Stimulated activated CD8-positive, alpha-beta memory T cell treated with anti-CD3 and anti-CD28 coated beads, Interleukin-7, amount 100 ng/mL, for 4 hours (primary cell): ENCODE data around the gene CCR7.

Experiments used
- DNase-seq, 2 donors: peaks; one replicate each; pipeline ENCODE4 v3.0.0-alpha.2; 2020; ENCODE audit warnings: low read depth in 2 of 2

Gene CCR7, protein sequence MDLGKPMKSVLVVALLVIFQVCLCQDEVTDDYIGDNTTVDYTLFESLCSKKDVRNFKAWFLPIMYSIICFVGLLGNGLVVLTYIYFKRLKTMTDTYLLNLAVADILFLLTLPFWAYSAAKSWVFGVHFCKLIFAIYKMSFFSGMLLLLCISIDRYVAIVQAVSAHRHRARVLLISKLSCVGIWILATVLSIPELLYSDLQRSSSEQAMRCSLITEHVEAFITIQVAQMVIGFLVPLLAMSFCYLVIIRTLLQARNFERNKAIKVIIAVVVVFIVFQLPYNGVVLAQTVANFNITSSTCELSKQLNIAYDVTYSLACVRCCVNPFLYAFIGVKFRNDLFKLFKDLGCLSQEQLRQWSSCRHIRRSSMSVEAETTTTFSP

DNA sequence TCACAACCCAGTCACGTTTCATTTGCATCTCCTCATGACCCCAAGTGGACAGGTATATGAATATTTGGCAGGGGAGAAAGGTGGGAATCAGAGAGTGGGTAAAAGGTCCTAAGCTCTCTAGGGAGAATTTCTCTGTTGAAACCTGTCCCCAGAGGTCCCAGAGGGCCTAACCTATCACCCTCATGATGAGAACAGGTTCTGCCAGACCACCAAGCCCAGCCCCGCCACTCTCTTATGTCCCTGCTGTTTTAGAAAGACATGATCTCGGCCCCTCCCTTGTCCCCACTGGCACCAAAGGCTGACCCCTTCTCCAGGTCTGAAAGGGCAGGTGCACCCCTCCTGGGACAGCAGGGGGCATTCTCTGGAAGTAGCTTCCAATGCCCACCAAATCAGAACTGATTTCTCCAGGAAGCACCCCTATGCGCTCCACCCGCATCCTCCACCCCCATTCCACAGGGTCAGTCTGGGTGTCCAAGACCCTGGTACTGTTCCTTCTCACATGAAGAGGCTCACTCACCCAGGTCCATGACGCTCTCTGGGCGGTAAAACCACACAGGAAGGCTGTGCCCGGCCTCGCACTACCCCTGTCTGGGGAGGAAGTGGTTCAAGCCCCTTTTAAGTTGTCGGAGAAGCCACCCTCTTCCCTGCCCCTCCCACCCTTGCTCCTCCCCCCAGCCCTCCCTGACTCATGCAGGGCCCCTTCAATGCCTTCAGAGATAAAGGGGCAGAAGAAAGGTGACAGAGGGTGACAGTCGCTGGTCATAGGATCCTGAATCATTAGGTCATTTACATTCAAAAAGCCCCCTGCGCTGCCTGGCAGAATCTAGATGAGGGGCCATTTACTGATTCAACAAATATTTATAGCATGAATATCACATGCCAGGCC, at the start of gene CCR7:
TSS of gene CCR7 (minus strand) at position 590 of the 886 bp plus-strand sequence. CDS start at position 527, 63 bp downstream.
- DNase-seq: peak; percentile 70 to 74

DNA sequence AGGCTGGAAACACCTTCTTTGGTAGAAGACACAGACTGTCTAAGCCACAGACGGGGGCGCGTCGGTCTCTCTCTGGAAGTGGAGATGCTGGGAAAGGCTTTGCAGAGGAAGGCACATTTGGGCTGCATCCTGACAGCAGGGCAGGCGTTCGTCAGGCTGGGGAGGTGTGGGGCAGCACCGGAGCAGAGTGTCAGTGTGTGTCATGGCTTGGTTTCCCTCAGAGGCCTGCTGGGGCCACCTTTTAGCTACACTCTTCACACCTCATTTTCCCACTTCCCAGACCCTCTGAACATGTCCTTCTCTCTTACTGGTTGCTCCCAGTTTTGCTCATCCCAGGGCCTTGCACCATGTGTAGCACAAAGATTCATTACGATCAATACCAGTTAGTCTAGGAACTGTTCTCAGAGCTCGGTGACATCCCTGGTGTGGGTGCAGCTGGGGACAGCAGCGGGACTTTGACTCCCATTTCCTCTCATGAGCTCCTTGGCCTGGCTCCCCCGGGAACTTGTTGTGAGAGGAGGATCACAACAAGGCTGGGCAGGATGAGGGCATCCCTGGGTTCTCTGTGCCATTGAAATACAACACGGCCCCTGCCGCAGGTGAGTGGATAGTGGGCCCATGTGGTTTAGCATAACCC, 49.3 kb upstream of the CCR7 start:
- DNase-seq: no peak

DNA sequence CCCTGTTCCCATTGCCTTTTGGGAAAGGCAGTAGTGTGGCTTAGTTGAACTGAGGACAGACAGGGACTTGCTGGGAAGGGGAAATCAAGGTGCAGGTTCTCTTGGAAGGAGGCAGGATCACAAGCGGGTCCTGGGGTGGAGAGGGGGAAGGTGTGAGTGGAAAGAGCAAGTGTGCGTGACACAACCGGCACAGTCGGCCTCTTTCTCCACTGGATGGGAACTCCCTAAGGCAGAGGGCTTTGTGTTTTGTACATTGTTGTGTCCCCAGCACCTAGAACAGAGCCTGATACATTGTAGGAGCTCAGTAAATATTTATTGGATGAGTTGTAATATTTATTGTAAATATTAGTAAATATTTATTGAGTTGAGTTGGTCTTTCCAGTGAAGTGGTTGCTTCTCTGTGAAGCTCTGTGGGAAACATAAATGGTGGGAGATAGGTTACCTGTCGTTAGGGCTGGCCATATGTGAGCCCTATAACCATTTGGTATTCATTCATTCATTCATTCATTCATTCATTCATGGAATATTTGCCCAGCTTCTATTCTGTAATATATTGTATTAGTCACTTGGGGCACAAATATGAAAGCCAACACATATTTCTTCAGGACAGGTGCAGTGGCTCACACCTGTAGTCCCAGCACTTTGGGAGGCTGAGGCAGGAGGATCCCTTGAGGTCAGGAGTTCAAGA, 48.3 kb upstream of the CCR7 start:
- no peak for DNase-seq

DNA sequence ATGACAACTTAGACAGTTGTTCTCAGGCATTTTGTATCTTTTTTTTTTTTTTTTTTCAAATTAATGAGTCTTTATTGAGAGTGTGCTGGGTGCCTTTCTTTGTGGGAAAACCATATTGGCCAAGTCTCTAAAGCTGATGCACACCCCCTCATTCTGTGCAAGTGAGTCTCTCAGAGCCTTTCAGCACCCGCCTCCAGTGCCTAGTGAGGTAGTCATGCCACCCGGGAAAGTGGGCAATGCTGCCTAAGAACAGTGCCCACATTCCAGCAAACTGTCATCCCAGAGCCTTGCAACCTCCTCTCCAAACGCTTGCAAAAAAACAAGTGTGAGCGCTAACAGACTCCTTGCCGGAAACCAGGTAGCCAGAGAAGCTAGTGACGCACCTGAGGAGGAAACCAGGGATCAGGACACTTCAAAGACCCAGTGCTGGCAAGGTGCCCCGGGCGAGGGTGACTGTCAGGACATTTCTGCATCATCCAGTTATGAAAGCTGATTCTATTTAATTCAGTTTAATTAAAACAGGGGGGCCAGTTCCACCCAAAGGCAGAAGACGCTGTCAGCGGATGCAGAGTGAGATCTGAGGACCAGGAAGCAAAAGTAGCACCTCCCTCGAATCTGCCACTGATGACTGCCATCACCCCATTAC, 47.5 kb upstream of the CCR7 start:
- DNase-seq: no peak

DNA sequence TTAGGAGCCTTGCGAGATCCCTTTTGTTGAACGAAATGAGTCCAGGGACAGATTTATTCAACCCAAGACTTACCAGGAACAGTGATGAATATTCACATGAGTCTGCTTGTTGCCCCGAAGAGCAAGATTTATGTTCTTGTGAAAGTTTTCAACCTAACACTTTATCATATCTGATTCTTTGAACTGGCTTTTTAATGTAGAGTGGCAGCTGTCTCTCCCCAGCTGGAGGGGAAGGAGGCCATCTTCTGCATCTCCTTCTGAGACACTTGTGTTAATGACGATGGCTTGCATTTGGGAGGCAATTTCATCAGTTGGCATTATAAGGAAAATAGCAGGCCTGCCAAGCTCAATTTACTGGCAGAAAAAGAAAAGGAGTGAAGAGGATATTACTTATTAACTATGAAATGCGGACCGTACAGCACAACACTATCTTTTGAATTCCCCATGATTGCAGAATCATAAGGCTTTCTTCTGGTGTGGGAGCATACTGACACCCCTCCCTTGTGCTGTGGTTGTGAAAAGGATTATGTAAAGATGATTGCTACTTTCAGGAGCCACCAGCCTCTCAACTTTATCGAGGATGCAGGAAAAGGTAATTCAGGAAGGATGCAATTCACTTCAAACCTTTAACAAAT, 46.7 kb upstream of the CCR7 start:
- no peak for DNase-seq

DNA sequence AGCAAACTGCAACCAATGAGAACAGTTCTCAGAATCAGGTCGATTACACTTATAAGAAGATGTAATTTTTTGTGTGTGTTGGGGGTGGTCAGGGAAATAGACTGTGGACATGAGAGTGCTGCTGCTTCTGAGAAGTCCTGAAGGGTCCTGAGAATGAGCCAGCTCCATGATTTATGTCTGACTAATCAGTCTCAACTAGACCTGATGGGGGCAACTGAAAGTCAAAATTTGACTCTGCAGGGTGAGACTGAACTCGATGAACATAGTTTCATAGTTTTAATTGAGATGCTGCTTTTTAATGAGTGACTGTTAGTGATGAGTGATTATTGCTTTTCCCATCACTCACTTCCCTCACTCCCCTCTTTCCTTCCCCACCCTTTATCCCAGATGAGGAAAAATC, 45.1 kb upstream of the CCR7 start:
- DNase-seq: no peak

DNA sequence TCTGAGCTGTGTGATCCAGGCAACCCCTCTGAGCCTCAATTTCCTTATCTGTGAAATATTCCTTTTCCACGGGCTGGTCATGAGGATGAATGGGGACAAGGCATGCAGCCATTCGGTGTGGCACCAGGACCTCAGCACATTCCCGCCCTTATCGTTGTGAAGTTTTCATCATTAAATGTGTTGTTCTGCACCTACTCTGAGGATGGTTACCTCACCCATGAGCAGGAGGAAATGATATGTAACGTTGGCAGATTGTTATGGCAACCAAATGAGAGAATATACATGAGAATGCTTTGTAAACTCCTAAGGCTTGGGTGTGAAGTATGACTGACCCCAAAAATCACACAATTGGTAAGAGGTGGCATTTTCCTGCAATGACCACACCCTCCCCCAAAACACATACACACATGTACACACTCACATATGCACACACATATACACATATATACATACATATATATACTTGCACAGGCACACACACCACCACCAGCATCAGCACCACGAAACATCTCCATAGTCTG, 42.8 kb upstream of the CCR7 start:
- no peak for DNase-seq

DNA sequence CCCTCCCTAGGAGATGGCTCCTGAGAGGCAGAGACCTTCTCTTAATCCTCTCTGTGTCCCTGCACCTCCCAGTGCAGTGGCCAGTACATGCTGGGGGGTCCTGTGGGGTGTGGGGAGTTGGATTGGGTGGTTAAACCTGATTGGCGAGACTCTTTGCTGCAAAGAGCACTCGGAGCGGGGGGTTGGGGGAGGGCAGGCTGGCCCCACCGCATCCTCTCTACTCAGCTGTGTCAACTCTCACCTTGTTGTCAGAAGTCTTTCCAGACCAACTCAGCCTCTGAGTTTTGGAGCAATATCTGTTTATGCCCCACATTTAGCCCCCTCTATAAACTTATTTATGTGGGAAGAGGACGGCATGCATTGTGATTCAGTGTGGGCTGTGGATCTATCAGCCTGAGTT, 42.4 kb upstream of the CCR7 start:
- no peak for DNase-seq

DNA sequence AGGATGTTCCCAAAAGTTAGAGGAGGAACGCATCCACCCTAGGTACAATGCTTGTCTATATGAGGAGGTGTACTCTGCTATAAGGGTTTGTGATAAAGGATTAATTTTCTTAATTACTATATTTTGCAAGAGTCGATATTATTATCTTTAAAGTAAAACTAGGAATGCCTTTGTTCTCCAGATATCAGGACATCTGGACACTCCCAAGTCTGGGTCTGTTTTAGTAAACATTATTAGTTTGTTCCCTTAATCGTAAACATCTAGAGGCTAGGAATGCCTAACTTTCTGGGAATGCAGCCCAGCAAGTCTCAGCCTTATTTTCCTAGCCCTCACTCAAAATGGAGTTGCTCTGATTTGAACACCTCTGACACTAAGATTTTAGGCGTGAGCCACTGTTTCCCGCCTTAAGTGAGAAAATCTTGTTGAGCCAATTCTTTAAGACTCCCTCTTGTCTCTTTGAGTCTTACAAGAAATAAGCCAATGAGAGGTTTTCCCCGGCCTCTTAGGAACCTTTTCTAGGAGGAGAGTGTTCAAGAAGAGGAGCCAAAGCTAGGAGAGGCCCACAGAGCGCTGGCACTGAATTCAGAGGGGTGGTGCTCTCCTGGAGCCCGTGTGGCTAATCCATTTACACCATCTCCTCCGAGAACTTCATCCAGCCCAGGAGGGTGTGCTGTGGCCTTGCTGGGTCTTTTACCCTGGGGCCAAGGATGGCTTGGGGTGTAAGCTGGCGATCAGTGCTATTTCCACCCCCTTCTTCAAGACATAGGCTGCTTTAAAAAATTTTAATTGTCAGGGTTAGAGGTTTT, 41.5 kb upstream of the CCR7 start:
- DNase-seq: no peak

DNA sequence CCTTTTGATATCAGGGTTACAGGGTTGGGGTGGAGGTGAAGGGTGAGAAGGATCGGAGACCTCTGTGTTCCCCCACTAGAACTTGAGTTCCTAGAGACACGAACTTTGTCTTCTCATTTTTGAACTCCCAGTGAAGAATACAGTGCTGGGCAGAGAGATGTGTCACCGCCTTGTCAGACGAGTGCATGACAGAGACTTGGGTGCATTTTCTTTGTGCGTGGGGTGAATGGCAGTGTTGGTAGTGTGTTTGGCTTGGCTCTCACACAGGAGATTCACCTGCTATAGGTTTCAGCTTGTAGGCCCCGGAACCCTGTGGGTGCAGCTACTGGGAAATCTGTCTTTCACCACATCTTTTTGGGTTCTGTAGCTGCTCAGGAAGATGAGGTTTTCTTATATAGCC, 40.0 kb upstream of the CCR7 start:
- DNase-seq: peak; percentile 71 to 72

DNA sequence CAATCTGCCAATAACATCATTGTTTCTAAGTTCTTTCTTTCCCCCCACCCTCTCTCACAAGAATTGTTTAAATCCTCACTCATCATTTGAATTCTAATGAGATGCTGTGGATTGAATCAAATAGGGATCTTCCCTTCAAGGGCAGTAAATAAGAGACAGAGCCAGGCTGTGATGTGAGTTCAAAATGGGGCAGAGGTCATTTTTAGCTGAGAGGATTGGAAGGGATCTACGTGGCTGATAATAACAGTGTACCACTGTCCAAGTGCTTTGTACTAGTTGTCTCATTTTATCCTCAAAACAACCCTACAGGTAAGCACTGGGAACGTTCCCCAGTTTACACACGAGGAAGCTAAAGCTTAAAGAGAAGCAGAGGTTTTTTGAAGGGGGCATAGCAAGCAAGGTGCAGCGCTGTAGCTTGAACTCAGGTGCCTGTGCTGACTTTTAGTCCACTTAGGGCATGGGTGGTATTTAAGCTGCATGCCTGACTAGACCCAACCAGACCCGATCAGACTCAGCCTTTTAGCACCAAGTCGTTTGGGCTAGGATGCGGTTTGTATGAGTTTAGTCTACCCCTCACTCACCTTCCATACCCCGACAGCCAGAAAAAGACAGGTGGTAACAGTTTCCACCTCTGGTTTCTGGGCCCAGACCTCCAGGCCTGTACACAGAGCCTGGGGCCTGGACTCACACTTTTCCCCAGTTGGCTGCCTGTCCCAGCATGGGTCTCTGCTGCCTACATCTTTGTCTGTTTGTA, 39.2 kb upstream of the CCR7 start:
- no peak for DNase-seq

DNA sequence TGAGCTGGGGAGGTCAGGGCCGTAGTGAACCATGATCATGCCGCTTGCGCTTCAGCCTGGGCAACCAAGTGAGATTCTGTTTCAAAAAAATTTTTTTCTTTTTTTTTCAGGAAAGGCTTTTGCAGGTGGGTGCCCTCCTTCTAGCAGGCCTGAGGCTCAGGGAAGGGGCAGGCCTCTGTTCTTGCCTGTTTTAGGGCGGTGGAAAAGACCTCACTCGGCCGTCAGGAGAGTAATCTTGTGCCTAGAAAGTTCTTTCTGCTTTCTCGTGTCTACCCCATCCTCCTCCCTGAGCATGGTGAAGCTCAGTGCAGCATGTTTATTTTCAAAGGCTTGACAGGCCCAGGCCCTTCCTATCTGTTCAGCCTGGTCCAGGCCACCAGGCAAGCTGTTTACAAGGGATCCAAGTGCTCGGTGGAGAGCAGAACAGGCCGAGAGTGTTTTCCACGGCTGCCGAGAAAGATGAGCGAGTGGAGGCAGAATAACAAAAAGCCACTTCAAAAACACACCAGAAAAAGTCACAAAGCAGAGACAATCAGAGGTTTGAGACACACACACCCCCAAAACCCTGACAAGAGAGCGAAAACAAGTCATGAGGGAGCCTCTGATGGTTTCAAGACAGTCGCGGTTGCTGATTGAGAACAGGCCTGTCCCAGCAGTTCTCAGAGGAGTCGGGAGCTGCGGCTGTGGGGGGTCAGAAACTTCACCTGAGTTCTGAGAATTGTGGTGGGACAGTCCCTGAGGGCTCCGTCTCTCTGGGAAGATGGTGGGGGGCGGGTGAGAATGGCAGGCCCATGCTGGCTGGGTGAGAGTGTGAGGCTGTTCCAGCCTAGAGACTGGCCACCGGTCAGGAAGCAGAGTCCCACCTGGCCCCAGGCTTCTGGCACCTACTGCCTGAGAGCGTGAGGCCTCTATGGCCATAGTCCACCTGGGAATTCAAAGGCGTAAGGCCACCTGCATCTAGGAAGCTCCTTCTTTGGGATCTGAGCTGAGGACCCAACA, 37.5 kb upstream of the CCR7 start:
- peak; percentile 49 to 57 for DNase-seq

DNA sequence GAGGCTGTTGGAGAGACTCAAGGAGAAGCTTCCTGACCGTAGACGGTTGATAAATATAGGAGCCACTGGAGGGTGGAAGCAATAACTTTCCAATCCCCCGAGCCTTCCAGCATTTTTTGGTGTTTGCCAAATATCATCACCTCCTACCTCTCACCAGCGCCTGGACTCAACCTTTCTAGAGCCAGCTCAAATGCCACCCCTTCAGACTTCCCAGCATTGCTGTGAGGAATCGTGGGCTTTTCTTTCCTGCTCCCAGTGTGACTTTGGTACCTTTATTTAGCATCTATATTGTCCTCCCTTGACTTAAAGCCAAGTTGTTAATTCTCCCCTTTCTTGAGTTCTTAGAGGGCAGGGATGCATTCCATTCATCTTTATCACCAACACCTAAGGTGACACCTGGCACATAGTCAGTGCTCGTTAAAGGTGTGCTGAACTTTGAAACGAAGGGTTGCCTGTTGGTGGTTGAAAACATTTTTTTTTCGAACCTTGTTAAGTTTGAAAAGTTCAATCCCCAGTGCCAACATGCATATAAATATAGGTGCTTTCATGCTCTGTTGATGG, 35.3 kb upstream of the CCR7 start:
- DNase-seq: no peak

DNA sequence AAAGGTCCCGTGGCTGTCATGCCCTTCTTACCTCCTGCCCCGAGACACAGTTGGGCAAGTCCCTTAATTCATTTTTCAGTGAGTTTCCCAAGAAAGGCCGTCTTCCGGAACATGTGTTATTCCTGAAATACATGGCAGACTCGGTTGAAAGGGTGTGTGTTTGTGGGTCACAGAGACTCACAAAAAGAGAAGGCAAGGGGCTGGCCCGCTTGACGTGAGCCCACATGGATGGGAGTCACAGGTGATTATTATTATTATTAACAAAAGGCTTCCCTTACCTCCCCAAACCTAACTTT, 34.1 kb upstream of the CCR7 start:
- no peak for DNase-seq

DNA sequence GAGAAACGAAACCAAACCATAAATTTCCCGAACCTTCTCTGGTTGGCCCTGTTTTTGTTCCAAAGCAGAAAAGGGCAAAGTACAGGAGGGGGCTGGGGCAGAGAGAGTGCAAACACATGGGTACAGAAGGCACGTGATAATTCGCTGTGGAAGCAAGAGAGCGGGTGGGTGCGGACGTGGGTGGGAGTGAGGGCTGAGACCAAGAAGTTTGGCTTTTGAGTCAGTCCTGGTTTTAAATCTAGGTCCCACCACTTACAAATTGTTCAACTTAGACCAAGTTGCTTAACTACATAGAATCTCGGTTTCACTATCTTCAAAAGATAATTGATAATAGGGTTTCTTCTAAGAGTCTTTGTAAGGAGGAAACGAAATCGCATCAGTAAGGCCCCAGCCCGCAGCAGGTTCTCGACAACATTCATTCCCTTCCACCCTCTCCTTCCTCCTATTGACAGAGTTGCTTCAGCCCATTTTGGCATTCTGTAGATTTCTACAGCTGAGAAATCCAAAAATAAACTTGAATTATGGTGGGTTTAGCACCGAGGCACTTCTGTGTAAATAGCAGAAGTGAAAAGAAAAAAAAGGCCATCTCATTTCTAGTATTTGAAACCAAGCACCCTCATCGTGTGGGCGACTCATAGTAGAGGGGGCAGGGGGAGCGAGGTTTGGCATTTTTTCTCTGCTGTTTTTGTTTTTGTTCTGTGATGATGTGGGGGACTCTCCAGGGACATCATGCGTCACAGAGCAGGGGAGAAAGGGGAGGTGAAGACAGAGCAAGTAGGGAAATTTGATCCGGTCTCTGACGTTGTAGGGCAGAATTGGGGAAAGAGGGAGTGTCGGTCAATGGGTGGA, 33.6 kb upstream of the CCR7 start:
- peak; percentile 76 to 77 for DNase-seq

DNA sequence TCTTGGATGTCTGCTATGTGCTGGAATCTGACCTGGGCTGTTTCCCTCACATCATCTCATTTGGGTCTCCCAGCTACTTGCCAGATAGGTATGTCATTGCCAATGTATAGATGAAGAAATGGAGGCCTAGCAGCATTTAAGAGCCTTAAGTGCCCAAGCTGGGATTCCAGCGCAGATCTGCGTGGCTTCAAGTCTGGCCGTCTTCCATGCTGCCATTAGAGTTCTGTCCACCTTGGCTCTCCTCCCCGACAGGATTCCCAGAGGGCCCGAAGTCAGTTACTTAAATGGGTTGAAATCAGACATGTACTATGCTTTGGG, 33.0 kb upstream of the CCR7 start:
- no peak for DNase-seq
